GM12878 (cell line): ENCODE results near the gene GALNT12. TPM values are rescaled to one million over a fixed set of nuclear protein-coding genes. Genes with fewer than 3 reads are reported as not detected.

Experiments used
- ATAC-seq: fragments of 200-7000 bp; cut with Tn5 transposase; 3 replicates; pipeline ENCODE4 v1.9.1; 2020; ENCODE audit warnings: mild to moderate bottlenecking, moderate library complexity
- BruUV-seq: library from RNA; stranded (reverse); fragments of 400-500 nt; replicated peaks from 2 replicates; lab custom pipeline; 2021; lab: Mats Ljungman, UMichigan
- CTCF ChIA-PET: fragments of 300-600 bp; sonication (Branson Sonifier 250); formaldehyde crosslinking; extraction: SDS; loops from one replicate; lab custom pipeline; 2021; ENCODE audit warnings: inconsistent platforms; lab: Yijun Ruan, JAX
- POLR2A ChIA-PET: fragments of 350-600 bp; formaldehyde crosslinking; extraction: SDS; loops from one replicate; lab custom pipeline; 2021; ENCODE audit warnings: inconsistent platforms; lab: Charles Lee
- RAD21 ChIA-PET: fragments of 300-600 bp; sonication (Branson Sonifier 250); formaldehyde crosslinking; loops from one replicate; lab custom pipeline; 2023; ENCODE audit warnings: antibody characterized with exemption; ENCODE audit not compliant: unreplicated experiment; lab: Charles Lee
- SMC1A ChIA-PET: fragments of 300-600 bp; sonication (Branson Sonifier 250); formaldehyde crosslinking; loops from one replicate; lab custom pipeline; 2023; ENCODE audit not compliant: unreplicated experiment, uncharacterized antibody; lab: Charles Lee
- DNase-seq: peaks from one replicate; pipeline ENCODE4 v3.0.0-alpha.2; 2011; ENCODE audit warnings: low read depth, low spot score
- FAIRE-seq: peaks from 3 replicates; lab custom pipeline; 2011; peaks lifted over from hg19 to GRCh38; lab: Jason Lieb, UNC
- H2AFZ ChIP-seq: 2 replicates; pipeline ENCODE4 v1.6.0; 2011; ENCODE audit warnings: low read depth, low read length, control low read depth; ENCODE audit not compliant: control insufficient read depth
- H3K27ac ChIP-seq: 2 replicates; pipeline ENCODE4 v1.5.1; 2011; ENCODE audit warnings: control low read depth; ENCODE audit not compliant: control insufficient read depth, insufficient read depth
- H3K27me3 ChIP-seq, 2 experiments: replicated peaks in 1 of 2; 2 replicates each; pipeline versions ENCODE4 v1.6.0 to v1.6.1; 2011; ENCODE audit warnings: low read length in 1 of 2; ENCODE audit not compliant: control insufficient read depth in 2 of 2, insufficient read depth in 2 of 2
- H3K36me3 ChIP-seq, 2 experiments: 2 replicates each; pipeline ENCODE4 v1.5.1; 2011; ENCODE audit warnings: low read length in 1 of 2; ENCODE audit not compliant: control insufficient read depth in 2 of 2, insufficient read depth in 2 of 2
- H3K4me1 ChIP-seq: 2 replicates; pipeline ENCODE4 v1.6.1; 2011; ENCODE audit warnings: mild to moderate bottlenecking, low read length, moderate library complexity, mixed read lengths; ENCODE audit not compliant: control insufficient read depth, insufficient read depth
- H3K4me2 ChIP-seq: 2 replicates; pipeline ENCODE4 v1.6.0; 2011; ENCODE audit warnings: control low read depth; ENCODE audit not compliant: control insufficient read depth, insufficient read depth
- H3K4me3 ChIP-seq: fragments of 200-600 bp; sonication (generic); 2 replicates; pipeline ENCODE4 v1.5.1; 2016
- H3K79me2 ChIP-seq: 2 replicates; pipeline ENCODE4 v1.6.0; 2011; ENCODE audit warnings: low read length; ENCODE audit not compliant: control insufficient read depth, insufficient read depth
- H3K9ac ChIP-seq: 2 replicates; pipeline ENCODE4 v1.8.0; 2011; ENCODE audit warnings: low read length, control low read depth, mixed read lengths; ENCODE audit not compliant: control insufficient read depth, insufficient read depth
- H3K9me3 ChIP-seq: replicated peaks from 3 replicates; pipeline ENCODE4 v1.5.1; 2011; ENCODE audit warnings: mild to moderate bottlenecking, low read length; ENCODE audit not compliant: control insufficient read depth, insufficient read depth
- H4K20me1 ChIP-seq: 2 replicates; pipeline ENCODE4 v1.6.0; 2011; ENCODE audit not compliant: control insufficient read depth, insufficient read depth
- CBFB ChIP-seq: IDR thresholded peaks from 2 replicates; pipeline ENCODE4 v1.6.1; 2016; ENCODE audit warnings: antibody characterized with exemption, low read depth
- GABPA ChIP-seq: IDR thresholded peaks from 2 replicates; pipeline ENCODE4 v1.6.1; 2014; ENCODE audit warnings: antibody characterized with exemption, low read depth, mild to moderate bottlenecking, inconsistent platforms
- IRF3 ChIP-seq: fragments of 450-650 bp; IDR thresholded peaks from 2 replicates; pipeline ENCODE4 v1.6.1; 2014; ENCODE audit warnings: mild to moderate bottlenecking
- MAX ChIP-seq: IDR thresholded peaks from 2 replicates; pipeline ENCODE4 v1.6.1; 2012; ENCODE audit warnings: low read depth, low read length, improper control_type of control experiment
- NFYA ChIP-seq: IDR thresholded peaks from 2 replicates; pipeline ENCODE4 v1.6.1; 2011; ENCODE audit warnings: low read depth, mild to moderate bottlenecking, low read length, improper control_type of control experiment, borderline replicate concordance
- PAX8 ChIP-seq: fragments of 450-650 bp; IDR thresholded peaks from 2 replicates; pipeline ENCODE4 v1.6.1; 2017; ENCODE audit warnings: mild to moderate bottlenecking, moderate library complexity
- PBX3 ChIP-seq: IDR thresholded peaks from 2 replicates; pipeline ENCODE4 v1.6.1; 2011; ENCODE audit warnings: mild to moderate bottlenecking, low read depth, low read length, moderate library complexity; ENCODE audit not compliant: insufficient replicate concordance
- POLR2AphosphoS5 ChIP-seq: IDR thresholded peaks from 2 replicates; pipeline ENCODE4 v1.6.1; 2011; ENCODE audit warnings: mild to moderate bottlenecking, low read length, inconsistent platforms
- RELB ChIP-seq: fragments of 450-650 bp; IDR thresholded peaks from 2 replicates; pipeline ENCODE4 v1.6.1; 2017; ENCODE audit warnings: low read depth, mild to moderate bottlenecking, moderate library complexity
- SIN3A ChIP-seq: IDR thresholded peaks from 2 replicates; pipeline ENCODE4 v1.6.1; 2012; ENCODE audit warnings: low read depth, low read length, improper control_type of control experiment
- ZBED1 ChIP-seq: IDR thresholded peaks from 2 replicates; pipeline ENCODE4 v1.6.1; 2016; ENCODE audit warnings: borderline replicate concordance
- ZBTB40 ChIP-seq: fragments of 450-650 bp; IDR thresholded peaks from 2 replicates; pipeline ENCODE4 v1.6.1; 2016; ENCODE audit warnings: mild to moderate bottlenecking, moderate library complexity, borderline replicate concordance
- ZNF622 ChIP-seq: fragments of 450-650 bp; IDR thresholded peaks from 2 replicates; pipeline ENCODE4 v1.6.1; 2017; ENCODE audit warnings: mild to moderate bottlenecking, inconsistent platforms
- WGBS: methylation state at CpG from one replicate; pipeline ENCODE4 v1.1.6; 2016; ENCODE audit warnings: low lambda C conversion rate; ENCODE audit not compliant: insufficient replicate concordance, insufficient coverage; ENCODE audit errors: missing lambda C conversion rate; 5-methylcytosine and 5-hydroxymethylcytosine counted together
- in situ Hi-C: fragments of 300-500 bp; cut with MboI; formaldehyde crosslinking; loops from 9 replicates; pipeline ENCODE4 v1.14.3; 2018; ENCODE audit warnings: mixed read lengths
- intact Hi-C: fragments of 100-400 bp; cut with micrococcal nuclease; formaldehyde crosslinking; loops from one replicate; pipeline ENCODE4 v1.14.2; 2022; ENCODE audit not compliant: unreplicated experiment
- polyA plus RNA-seq, 11 experiments: library from polyadenylated mRNA; depleted of rRNA in 4 of 11; unstranded in 6 of 11; stranded (reverse) in 5 of 11; fragments of >200 nt; fragmentation: Nextera tagmentation in 4 of 11; fragmentation: Illumina TruSeq in 1 of 11; extraction: Ambion mirVana in 4 of 11; extraction: Trizol in 1 of 11; gene quantifications; 1 replicate in 1 of 11; 2 replicates in 10 of 11; pipeline versions ENCODE4 v1.2.1 to v1.2.3, GENCODE V29; 2011 to 2016; ENCODE audit warnings: inconsistent platforms in 2 of 11, missing spikeins in 2 of 11, low read depth in 1 of 11
- total RNA-seq, 4 experiments: library from RNA; depleted of rRNA in 3 of 4; stranded (reverse); fragments of >200 nt in 3 of 4; fragmentation: Illumina TruSeq in 1 of 4; extraction: Trizol in 1 of 4; gene quantifications; 2 replicates each; pipeline versions ENCODE4 v1.2.1 to v1.2.3, GENCODE V29; 2013 to 2021

Gene GALNT12
- total and polyA plus RNA-seq, 10 of the 15 experiments (the other 5 are each of a cell fraction or from before 2014, with no cell fraction given): 0.13 to 5.3 (median 3.2) TPM

- TF ChIP-seq ZBTB40: no peak
- TF ChIP-seq IRF3: no peak
- TF ChIP-seq GABPA: no peak
- no peak for TF ChIP-seq PAX8
Observed at GRCh38 chr9:98874721-98875255, 67.3 kb downstream of the GALNT12 start (continued).

GRCh38 chr9:98875536-98875935 lies 68.1 kb downstream of the GALNT12 start:
- H3K27ac ChIP-seq: no peak overlapping the region
- H4K20me1 ChIP-seq: no peaks in the 10 kb centered on the region
- 14% methylated on average over 5 of the region's 5 CpGs for WGBS
- CTCF ChIA-PET: no interaction called here
- intact Hi-C loops: no loop called here
- ATAC-seq (no peak), FAIRE-seq (no peak), DNase-seq (no peak)
- BruUV-seq: no TSS peak
- POLR2A ChIA-PET: no interaction called here
- no peak overlapping the region for H3K4me2 ChIP-seq
- H3K79me2 ChIP-seq: no peaks in the 10 kb centered on the region
- H3K9me3 ChIP-seq: no peaks in the 10 kb centered on the region
- RAD21 ChIA-PET: no interaction called here
- no peaks in the 10 kb centered on the region for H3K36me3 ChIP-seq
- H3K9ac ChIP-seq: no peak overlapping the region
- H3K27me3 ChIP-seq: peaks cover 0 to 6% of the 10 kb centered on the region in 2 experiments; a peak in 2 of 4 replicates
- H3K4me1 ChIP-seq: no peaks in the 10 kb centered on the region
- in situ Hi-C loops: no loop called here
- no peak overlapping the region for H3K4me3 ChIP-seq
- no peak overlapping the region for H2AFZ ChIP-seq
- SMC1A ChIA-PET: no interaction called here
- TF ChIP-seq RELB (no peak), ZBED1 (no peak), SIN3A (no peak), MAX (no peak), ZNF622 (no peak), NFYA (no peak), PBX3 (no peak), POLR2AphosphoS5 (no peak), IRF3 (no peak), CBFB (no peak)
